ENCODE measurements around the gene NHERF2. TPM values are rescaled to one million over a fixed set of nuclear protein-coding genes. Genes with fewer than 3 reads are reported as not detected.

NHERF2 gene
- total RNA-seq, 1 donor from 2014 or later, result 78.8 TPM

GRCh38 chr16:2044541-2044940 is 17.8 kb downstream of the NHERF2 start:
- no peak for TF ChIP-seq CTCF (IDR thresholded peaks at IDR 0.05; ENCODE audit: unreplicated experiment)
- H3K4me3 Mint-ChIP-seq (ENCODE audit: unreplicated experiment), result no peak overlapping the region
- no peak for DNase-seq (ENCODE audit: low spot score)
- H3K36me3 Mint-ChIP-seq (ENCODE audit: low read depth, unreplicated experiment), result peaks cover 3% of the 10 kb centered on the region
- H3K27me3 Mint-ChIP-seq (ENCODE audit: unreplicated experiment), result peaks cover 8% of the 10 kb centered on the region
- H3K4me1 Mint-ChIP-seq (ENCODE audit: unreplicated experiment), result peaks cover 14% of the 10 kb centered on the region
- no peaks in the 10 kb centered on the region for H3K9me3 Mint-ChIP-seq (ENCODE audit: unreplicated experiment)
- H3K27ac Mint-ChIP-seq (ENCODE audit: unreplicated experiment), result peak overlapping the region; percentile 57

GRCh38 chr16:2045965-2046892 is 19.5 kb downstream of the NHERF2 start:
- Mint-ChIP-seq H3K4me3 (ENCODE audit: unreplicated experiment) (peak overlapping the region; percentile 92), H3K27me3 (ENCODE audit: unreplicated experiment) (peaks cover 8% of the 10 kb centered on the region), H3K9me3 (ENCODE audit: unreplicated experiment) (no peaks in the 10 kb centered on the region), H3K27ac (ENCODE audit: unreplicated experiment) (no peak overlapping the region), H3K36me3 (ENCODE audit: low read depth, unreplicated experiment) (peaks cover 5% of the 10 kb centered on the region), H3K4me1 (ENCODE audit: unreplicated experiment) (peaks cover 14% of the 10 kb centered on the region)
- DNase-seq (ENCODE audit: low spot score), result no peak
- no peak for TF ChIP-seq CTCF (IDR thresholded peaks at IDR 0.05; ENCODE audit: unreplicated experiment)

GRCh38 chr16:2046893-2047329 is 20.2 kb downstream of the NHERF2 start:
- H3K27ac Mint-ChIP-seq (ENCODE audit: unreplicated experiment), result no peak overlapping the region
- peaks cover 3% of the 10 kb centered on the region for H3K27me3 Mint-ChIP-seq (ENCODE audit: unreplicated experiment)
- TF ChIP-seq CTCF (IDR thresholded peaks at IDR 0.05; ENCODE audit: unreplicated experiment), result no peak
- peaks cover 14% of the 10 kb centered on the region for H3K4me1 Mint-ChIP-seq (ENCODE audit: unreplicated experiment)
- no peak for DNase-seq (ENCODE audit: low spot score)
- peaks cover 7% of the 10 kb centered on the region for H3K36me3 Mint-ChIP-seq (ENCODE audit: low read depth, unreplicated experiment)
- peak overlapping the region; percentile 92 for H3K4me3 Mint-ChIP-seq (ENCODE audit: unreplicated experiment)
- no peaks in the 10 kb centered on the region for H3K9me3 Mint-ChIP-seq (ENCODE audit: unreplicated experiment)

- Mint-ChIP-seq H3K9me3 (ENCODE audit: unreplicated experiment) (no peaks in the 10 kb centered on the region), H3K27me3 (ENCODE audit: unreplicated experiment) (peaks cover 3% of the 10 kb centered on the region), H3K4me1 (ENCODE audit: unreplicated experiment) (peaks cover 14% of the 10 kb centered on the region), H3K27ac (ENCODE audit: unreplicated experiment) (peak within 1 kb of the TSS; percentile 48), H3K4me3 (ENCODE audit: unreplicated experiment) (peak within 1 kb of the TSS; percentile 95), H3K36me3 (ENCODE audit: low read depth, unreplicated experiment) (peaks cover 10% of the 10 kb centered on the region)
- peak; percentile 69 for TF ChIP-seq CTCF (IDR thresholded peaks at IDR 0.05; ENCODE audit: unreplicated experiment)
- peak; percentile 96 for DNase-seq (ENCODE audit: low spot score)
Observed at GRCh38 chr16:2047330-2048115, 20.8 kb downstream of the NHERF2 start, which contains the start of the genes NTHL1 and TSC2. Gene NTHL1 (minus strand): TSS chr16:2047834. CDS start chr16:2047823, 11 bp downstream. Gene TSC2 (plus strand): TSS chr16:2047985. CDS start chr16:2048616, 631 bp downstream.
